ENCODE results near the gene TMTC2. TPM values are rescaled to one million over a fixed set of nuclear protein-coding genes. Genes with fewer than 3 reads are reported as not detected.

The TMTC2 gene
- total and polyA plus RNA-seq, 2 donors (not counting 1 experiment from before 2014, with no cell fraction given), result 2.4 to 3.2 TPM

GRCh38 chr12:82994117-82994516, 307.4 kb downstream of the TMTC2 start:
- no peaks in the 10 kb centered on the region for H3K9me3 Mint-ChIP-seq (ENCODE audit: insufficient read depth)
- no peaks in the 10 kb centered on the region for H4K20me1 ChIP-seq (ENCODE audit: control insufficient read depth, insufficient read depth, low read length, poor library complexity, severe bottlenecking)
- H3K27me3 Mint-ChIP-seq, result no peaks in the 10 kb centered on the region
- no peaks in the 10 kb centered on the region for H3K4me1 ChIP-seq (ENCODE audit: control insufficient read depth in 2 of 2, insufficient read depth in 2 of 2, low read length in 2 of 2)
- intact Hi-C loops (cut with micrococcal nuclease), result no loop called here
- H3K27ac ChIP-seq (ENCODE audit: low read length in 2 of 2), result no peak overlapping the region
- H3K27ac Mint-ChIP-seq, result no peak overlapping the region
- POLR2A ChIA-PET, result no interaction called here
- no peaks in the 10 kb centered on the region for H3K36me3 ChIP-seq (replicated peaks in 1 of 2; ENCODE audit: control extremely low read depth in 1 of 2, control insufficient read depth in 1 of 2, extremely low read depth in 1 of 2, insufficient read depth in 2 of 2, low read length in 1 of 2)
- H3K4me2 ChIP-seq (replicated peaks; ENCODE audit: low read depth, low read length, poor library complexity, severe bottlenecking), result no peak overlapping the region
- WGBS (ENCODE audit: insufficient coverage), result 96% methylated on average over 8 of the region's 12 CpGs
- H3K9ac ChIP-seq (ENCODE audit: low read length), result no peak overlapping the region
- H3K27me3 ChIP-seq (replicated peaks in 1 of 4; ENCODE audit: control extremely low read depth in 1 of 4, control insufficient read depth in 3 of 4, insufficient read depth in 4 of 4, low read length in 3 of 4), result no peaks in the 10 kb centered on the region
- ATAC-seq (ENCODE audit: low read depth) (no peak), DNase-seq (no peak)
- H3K4me1 Mint-ChIP-seq, result no peaks in the 10 kb centered on the region
- H3K79me2 ChIP-seq (ENCODE audit: control insufficient read depth, insufficient read depth, low read length), result no peaks in the 10 kb centered on the region
- H3K4me3 ChIP-seq (ENCODE audit: control extremely low read depth in 1 of 5, extremely low read depth in 1 of 5, insufficient read depth in 1 of 5, low read depth in 2 of 5, low read length in 4 of 5), result no peak overlapping the region
- no peak overlapping the region for H3K4me3 Mint-ChIP-seq
- no peak overlapping the region for H2AFZ ChIP-seq (ENCODE audit: insufficient read depth, low read depth, low read length, poor library complexity, severe bottlenecking)
- TF ChIP-seq CTCF (IDR thresholded peaks at IDR 0.05), result no peak
- TF ChIP-seq EZH2 (IDR thresholded peaks at IDR 0.05; ENCODE audit: borderline replicate concordance, insufficient read depth, low read depth, low read length, poor library complexity, severe bottlenecking), result no peak
- no peaks in the 10 kb centered on the region for H3K9me3 ChIP-seq (ENCODE audit: control extremely low read depth in 1 of 3, control insufficient read depth in 2 of 3, insufficient read depth in 1 of 3, low read length in 2 of 3)
- CTCF ChIA-PET, result no interaction called here

- no peaks in the 10 kb centered on the region for H4K20me1 ChIP-seq (ENCODE audit: control insufficient read depth, insufficient read depth, low read length, poor library complexity, severe bottlenecking)
- intact Hi-C loops (cut with micrococcal nuclease), result no loop called here
- no peak overlapping the region for H3K9ac ChIP-seq (ENCODE audit: low read length)
- Mint-ChIP-seq H3K4me3 (no peak overlapping the region), H3K27ac (no peak overlapping the region), H3K9me3 (ENCODE audit: insufficient read depth) (peaks cover 3% of the 10 kb centered on the region), H3K27me3 (no peaks in the 10 kb centered on the region), H3K4me1 (no peaks in the 10 kb centered on the region)
- ATAC-seq (ENCODE audit: low read depth), result no peak
- no peak for DNase-seq
- no peaks in the 10 kb centered on the region for H3K36me3 ChIP-seq (replicated peaks in 1 of 2; ENCODE audit: control extremely low read depth in 1 of 2, control insufficient read depth in 1 of 2, extremely low read depth in 1 of 2, insufficient read depth in 2 of 2, low read length in 1 of 2)
- no peaks in the 10 kb centered on the region for H3K27me3 ChIP-seq (replicated peaks in 1 of 4; ENCODE audit: control extremely low read depth in 1 of 4, control insufficient read depth in 3 of 4, insufficient read depth in 4 of 4, low read length in 3 of 4)
- H3K9me3 ChIP-seq (ENCODE audit: control extremely low read depth in 1 of 3, control insufficient read depth in 2 of 3, insufficient read depth in 1 of 3, low read length in 2 of 3), result no peaks in the 10 kb centered on the region
- ChIA-PET POLR2A (no interaction called here), CTCF (no interaction called here)
- no peak overlapping the region for H2AFZ ChIP-seq (ENCODE audit: insufficient read depth, low read depth, low read length, poor library complexity, severe bottlenecking)
- no peak overlapping the region for H3K27ac ChIP-seq (ENCODE audit: low read length in 2 of 2)
- H3K4me3 ChIP-seq (ENCODE audit: control extremely low read depth in 1 of 5, extremely low read depth in 1 of 5, insufficient read depth in 1 of 5, low read depth in 2 of 5, low read length in 4 of 5), result no peak overlapping the region
- no peaks in the 10 kb centered on the region for H3K79me2 ChIP-seq (ENCODE audit: control insufficient read depth, insufficient read depth, low read length)
- TF ChIP-seq CTCF (IDR thresholded peaks at IDR 0.05) (no peak), EZH2 (IDR thresholded peaks at IDR 0.05; ENCODE audit: borderline replicate concordance, insufficient read depth, low read depth, low read length, poor library complexity, severe bottlenecking) (no peak)
- no peak overlapping the region for H3K4me2 ChIP-seq (replicated peaks; ENCODE audit: low read depth, low read length, poor library complexity, severe bottlenecking)
- H3K4me1 ChIP-seq (ENCODE audit: control insufficient read depth in 2 of 2, insufficient read depth in 2 of 2, low read length in 2 of 2), result no peaks in the 10 kb centered on the region
Measured at GRCh38 chr12:82996168-82996812, 309.6 kb downstream of the TMTC2 start.

Data from B cell (primary cell).